NCI-H748 (cell line): ENCODE measurements around the gene LGALS9.
"Not testable (repeated sequence)": the region's sequence is repeated elsewhere in the genome, so short reads cannot be mapped to it uniquely, and the experiment has no call there.

Experiments used
- DNase-seq: peaks from one replicate; lab custom pipeline; 2025; ENCODE audit not compliant: unreplicated experiment; lab: John Stamatoyannopoulos, UW

LGALS9 gene

GRCh38 chr17:27670791-27671590, 40.0 kb downstream of the LGALS9 start:
- DNase-seq, result no peak

DNA sequence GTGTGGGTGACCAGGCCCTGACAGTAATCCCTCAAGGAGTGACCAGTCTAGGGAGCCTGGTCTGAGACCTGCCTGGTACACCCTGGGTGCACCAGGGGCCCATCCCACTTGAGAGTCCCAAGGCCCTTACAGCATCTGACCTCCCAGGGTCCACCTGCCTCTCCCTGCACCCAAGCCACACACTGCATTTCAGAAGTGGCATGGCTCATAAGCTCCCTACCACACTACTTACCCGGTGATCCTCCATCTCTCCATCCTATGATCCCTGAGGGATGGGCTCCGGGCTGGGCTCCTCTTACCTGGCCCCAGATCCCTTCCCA, 40.6 kb downstream of the LGALS9 start:
- DNase-seq, result no peak

- not testable (repeated sequence) for DNase-seq
Observed at GRCh38 chr17:27671977-27672480, 41.0 kb downstream of the LGALS9 start.

DNA sequence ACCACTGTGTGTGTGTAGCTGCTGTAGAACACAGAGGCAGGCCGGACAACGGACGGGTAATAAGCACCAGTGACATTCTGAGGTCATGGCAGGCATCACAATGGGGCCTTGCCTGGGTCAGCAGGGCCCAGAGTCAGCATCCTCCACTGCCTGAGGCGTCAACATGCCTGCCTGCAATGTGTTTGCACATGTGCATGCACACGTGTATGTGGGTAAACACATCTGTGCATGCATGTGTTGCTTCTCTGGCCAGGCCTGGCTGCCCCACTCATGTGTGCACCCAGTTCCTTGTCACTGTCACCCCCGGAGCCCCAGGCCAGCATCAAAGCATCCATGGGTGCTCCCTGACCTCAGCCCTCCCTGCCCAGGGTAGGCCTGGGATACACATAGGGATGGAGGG, 43.3 kb downstream of the LGALS9 start:
- DNase-seq, result no peak

GRCh38 chr17:27677191-27677590, 46.2 kb downstream of the LGALS9 start:
- DNase-seq, result no peak

DNA sequence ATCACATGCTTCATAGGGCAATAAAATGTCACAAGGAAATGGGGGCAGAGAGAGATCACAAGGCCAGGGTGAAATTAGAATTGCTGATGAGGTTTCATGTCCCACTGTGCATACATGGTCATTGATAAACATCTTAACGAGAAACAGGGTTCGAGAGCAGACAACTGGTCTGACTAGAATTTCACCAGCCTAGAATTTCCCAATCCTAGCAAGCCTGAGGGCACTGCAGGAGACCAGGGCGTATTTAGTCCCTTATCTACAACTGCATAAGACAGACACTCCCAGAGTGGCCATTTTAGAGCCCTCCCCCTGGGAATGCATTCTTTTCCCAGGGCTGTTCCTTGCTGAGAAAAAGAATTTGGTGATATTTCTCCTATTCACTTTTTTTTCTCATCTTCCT, 55.3 kb downstream of the LGALS9 start:
- not testable (repeated sequence) for DNase-seq

DNA sequence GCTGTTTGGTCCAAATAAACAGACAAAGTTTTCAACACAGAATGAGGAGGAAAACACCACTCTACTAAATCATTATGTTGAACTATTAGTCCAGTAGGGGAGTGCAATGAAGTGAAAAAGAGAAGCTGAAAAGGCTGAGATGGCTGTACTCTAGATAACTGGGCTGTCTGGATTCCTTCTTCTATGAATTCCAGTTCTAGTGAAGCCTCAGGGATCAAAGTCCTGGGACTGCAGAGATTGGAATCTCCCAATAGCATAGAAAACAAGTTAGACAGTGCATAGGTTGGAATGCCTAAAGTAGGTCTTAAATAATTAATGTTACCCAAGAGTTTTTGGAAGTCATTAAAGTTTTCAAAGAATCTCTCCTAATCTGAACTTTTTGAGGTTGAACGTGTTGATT, 59.9 kb downstream of the LGALS9 start:
- no peak for DNase-seq

DNA sequence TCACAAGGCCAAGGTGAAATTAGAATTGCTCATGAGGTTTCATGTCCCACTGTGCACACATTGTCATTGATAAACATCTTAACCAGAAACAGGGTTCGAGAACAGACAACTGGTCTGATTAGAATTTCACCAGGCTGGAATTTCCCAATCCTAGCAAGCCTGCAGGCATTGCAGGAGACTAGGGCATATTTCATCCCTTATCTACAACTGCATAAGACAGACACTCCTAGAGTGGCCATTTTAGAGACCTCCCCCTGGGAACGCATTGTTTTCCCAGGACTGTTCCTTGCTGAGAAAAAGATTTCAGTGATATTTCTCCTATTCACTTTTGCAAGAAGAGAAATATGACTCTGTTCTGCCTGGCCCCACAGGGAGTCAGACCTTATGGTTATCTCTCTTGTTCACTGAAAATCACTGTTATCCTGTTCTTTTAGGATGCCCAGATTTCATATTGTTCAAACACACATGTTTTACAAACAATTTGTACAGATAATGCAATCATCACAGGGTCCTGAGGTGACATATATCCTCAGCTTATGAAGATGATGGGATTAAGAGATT, 64.3 kb downstream of the LGALS9 start:
- peak; percentile 19 for DNase-seq
